SK-N-SH treated with all-trans-retinoic acid at 6 μM for 48 hours (cell line): ENCODE data around the gene CDIP1.

Experiments used
- CSDC2 ChIP-seq: fragments of 250-450 bp; sonication (Bioruptor Pico); IDR thresholded peaks from 2 replicates; pipeline ENCODE4 v1.5.0; 2020; ENCODE audit warnings: mild to moderate bottlenecking, moderate library complexity
- ISL1 ChIP-seq: fragments of 250-450 bp; sonication (Bioruptor Pico); IDR thresholded peaks from 2 replicates; pipeline ENCODE4 v2.1.2; 2022; ENCODE audit warnings: mild to moderate bottlenecking, moderate library complexity
- PPARA ChIP-seq: fragments of 250-450 bp; sonication (Bioruptor Pico); IDR thresholded peaks from 2 replicates; pipeline ENCODE4 v1.5.0; 2020; ENCODE audit warnings: mild to moderate bottlenecking, borderline replicate concordance
- SNAI2 ChIP-seq: fragments of 250-450 bp; sonication (Bioruptor Pico); IDR thresholded peaks from 2 replicates; pipeline ENCODE4 v1.5.0; 2020; ENCODE audit warnings: mild to moderate bottlenecking, moderate library complexity
- ZFP30 ChIP-seq: fragments of 450-650 bp; formaldehyde crosslinking; IDR thresholded peaks from 2 replicates; pipeline ENCODE4 v1.5.0; 2022; ENCODE audit warnings: mild to moderate bottlenecking, moderate library complexity
- ZNF565 ChIP-seq: fragments of 450-650 bp; formaldehyde crosslinking; conservative IDR thresholded peaks from 2 replicates; pipeline ENCODE4 v1.5.0; 2020; ENCODE audit warnings: low read depth, mild to moderate bottlenecking, moderate library complexity
- ZNF70 ChIP-seq: fragments of 450-650 bp; formaldehyde crosslinking; IDR thresholded peaks from 2 replicates; pipeline ENCODE4 v1.5.0; 2020; ENCODE audit warnings: mild to moderate bottlenecking, moderate library complexity
- TF ChIP-seq, protein P1 (sequence below): fragments of 250-450 bp; sonication (Bioruptor Pico); IDR thresholded peaks from 2 replicates; pipeline ENCODE4 v1.8.0; 2020; ENCODE audit warnings: mild to moderate bottlenecking, moderate library complexity, borderline replicate concordance
- TF ChIP-seq, protein P2 (sequence below): fragments of 250-450 bp; sonication (Bioruptor Pico); IDR thresholded peaks from 2 replicates; pipeline ENCODE4 v1.5.1; 2021; ENCODE audit warnings: mild to moderate bottlenecking, moderate library complexity

DNA sequence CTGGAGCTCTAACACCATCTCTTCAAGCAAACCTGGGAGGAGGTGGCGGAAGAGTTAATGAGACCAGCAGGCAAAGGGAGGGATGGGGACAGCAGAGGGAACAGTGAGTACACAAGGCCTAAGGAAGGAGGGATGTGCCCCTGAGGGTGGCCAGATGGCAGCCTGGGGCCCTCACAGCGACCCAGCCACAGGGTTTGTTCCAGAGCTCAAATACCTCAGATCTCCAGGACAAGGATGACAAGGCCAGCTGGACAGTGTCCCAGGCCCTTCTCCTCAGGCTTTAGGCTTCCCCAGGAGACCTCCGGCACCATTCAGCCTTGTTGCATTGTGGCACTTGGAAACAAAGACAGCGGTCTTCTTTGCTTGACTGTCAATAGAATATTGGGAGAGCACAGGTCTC lies 14.9 kb downstream of the CDIP1 start:
- no peak for TF ChIP-seq SNAI2 (CRISPR knock-in tag)
- no peak for TF ChIP-seq ZNF70 (CRISPR knock-in tag)
- no peak for TF ChIP-seq ZNF565
- no peak for TF ChIP-seq PPARA (CRISPR knock-in tag)
- TF ChIP-seq, protein P1, sequence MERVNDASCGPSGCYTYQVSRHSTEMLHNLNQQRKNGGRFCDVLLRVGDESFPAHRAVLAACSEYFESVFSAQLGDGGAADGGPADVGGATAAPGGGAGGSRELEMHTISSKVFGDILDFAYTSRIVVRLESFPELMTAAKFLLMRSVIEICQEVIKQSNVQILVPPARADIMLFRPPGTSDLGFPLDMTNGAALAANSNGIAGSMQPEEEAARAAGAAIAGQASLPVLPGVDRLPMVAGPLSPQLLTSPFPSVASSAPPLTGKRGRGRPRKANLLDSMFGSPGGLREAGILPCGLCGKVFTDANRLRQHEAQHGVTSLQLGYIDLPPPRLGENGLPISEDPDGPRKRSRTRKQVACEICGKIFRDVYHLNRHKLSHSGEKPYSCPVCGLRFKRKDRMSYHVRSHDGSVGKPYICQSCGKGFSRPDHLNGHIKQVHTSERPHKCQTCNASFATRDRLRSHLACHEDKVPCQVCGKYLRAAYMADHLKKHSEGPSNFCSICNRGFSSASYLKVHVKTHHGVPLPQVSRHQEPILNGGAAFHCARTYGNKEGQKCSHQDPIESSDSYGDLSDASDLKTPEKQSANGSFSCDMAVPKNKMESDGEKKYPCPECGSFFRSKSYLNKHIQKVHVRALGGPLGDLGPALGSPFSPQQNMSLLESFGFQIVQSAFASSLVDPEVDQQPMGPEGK (CRISPR knock-in tag) = no peak
- TF ChIP-seq, protein P2, sequence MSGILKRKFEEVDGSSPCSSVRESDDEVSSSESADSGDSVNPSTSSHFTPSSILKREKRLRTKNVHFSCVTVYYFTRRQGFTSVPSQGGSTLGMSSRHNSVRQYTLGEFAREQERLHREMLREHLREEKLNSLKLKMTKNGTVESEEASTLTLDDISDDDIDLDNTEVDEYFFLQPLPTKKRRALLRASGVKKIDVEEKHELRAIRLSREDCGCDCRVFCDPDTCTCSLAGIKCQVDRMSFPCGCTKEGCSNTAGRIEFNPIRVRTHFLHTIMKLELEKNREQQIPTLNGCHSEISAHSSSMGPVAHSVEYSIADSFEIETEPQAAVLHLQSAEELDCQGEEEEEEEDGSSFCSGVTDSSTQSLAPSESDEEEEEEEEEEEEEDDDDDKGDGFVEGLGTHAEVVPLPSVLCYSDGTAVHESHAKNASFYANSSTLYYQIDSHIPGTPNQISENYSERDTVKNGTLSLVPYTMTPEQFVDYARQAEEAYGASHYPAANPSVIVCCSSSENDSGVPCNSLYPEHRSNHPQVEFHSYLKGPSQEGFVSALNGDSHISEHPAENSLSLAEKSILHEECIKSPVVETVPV (CRISPR knock-in tag) = no peak
- no peak for TF ChIP-seq ZFP30 (CRISPR knock-in tag)
- TF ChIP-seq ISL1 (CRISPR knock-in tag) = no peak
- TF ChIP-seq CSDC2 (CRISPR knock-in tag) = no peak
